GM19035 (cell line): Measurements from ENCODE around the gene GHRH.

Source experiments
- ATAC-seq: cut with Tn5 transposase; IDR thresholded peaks from one replicate; pipeline ENCODE4 v1.9.1; 2021; ENCODE audit not compliant: unreplicated experiment

GHRH gene

DNA sequence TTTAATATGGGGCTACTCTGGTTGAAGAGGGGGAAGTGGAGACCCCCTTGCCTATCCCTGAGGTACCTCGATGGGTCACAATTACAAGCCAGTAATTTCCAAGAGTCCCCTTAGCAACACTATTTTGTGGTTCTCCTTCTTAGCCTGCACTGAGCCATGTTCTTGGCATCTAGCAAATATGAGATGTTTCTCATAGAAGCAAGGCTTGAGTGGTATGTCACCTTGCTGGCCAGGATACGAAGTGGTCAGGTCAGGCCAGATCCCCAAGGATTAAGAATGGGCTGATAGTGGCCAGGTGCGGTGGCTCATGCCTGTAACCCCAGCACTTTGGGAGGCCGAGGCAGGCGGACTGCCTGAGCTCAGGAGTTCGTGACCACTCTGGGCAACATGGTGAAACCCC, 2.1 kb upstream of the GHRH start:
- no peak for ATAC-seq

DNA sequence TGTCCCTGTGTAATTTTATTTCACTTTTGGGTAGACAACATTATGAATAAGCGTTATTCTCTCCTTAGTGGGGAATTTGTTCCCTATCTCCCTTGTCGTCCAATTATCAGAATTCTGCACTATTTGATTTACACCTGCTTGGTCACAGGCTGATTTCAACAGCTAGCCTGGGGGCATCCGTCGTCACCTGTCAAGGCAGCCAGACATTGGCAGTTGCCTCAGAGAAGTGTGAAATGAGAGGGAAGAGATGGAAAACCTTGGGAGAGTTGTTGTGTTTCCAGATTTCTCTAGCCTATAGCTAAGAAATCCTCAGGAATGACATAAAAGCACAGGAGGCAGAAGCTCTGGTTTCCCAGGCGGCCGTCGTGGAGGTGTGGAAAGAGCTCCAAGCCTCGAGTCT, 891 bp upstream of the GHRH start:
- no peak for ATAC-seq

DNA sequence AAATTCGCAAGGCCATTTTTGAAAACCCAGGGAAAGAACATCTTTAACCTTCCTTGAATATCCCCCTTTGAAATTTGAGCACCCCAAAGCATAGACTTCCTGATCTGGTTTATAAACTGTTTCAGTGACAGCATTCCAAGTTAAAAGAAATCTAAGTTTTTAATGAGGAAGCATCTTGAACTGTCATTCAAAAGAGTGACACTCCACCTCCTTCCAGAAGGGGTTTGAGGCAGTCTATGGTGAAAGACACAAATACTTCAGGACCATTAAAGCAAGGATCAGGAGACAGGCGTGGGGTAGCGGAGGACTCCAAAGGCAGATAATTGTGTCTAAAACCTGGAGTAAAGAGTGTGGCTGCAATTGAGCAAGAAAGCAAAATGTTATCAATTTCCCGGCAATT, 691 bp downstream of the GHRH start:
- no peak for ATAC-seq

DNA sequence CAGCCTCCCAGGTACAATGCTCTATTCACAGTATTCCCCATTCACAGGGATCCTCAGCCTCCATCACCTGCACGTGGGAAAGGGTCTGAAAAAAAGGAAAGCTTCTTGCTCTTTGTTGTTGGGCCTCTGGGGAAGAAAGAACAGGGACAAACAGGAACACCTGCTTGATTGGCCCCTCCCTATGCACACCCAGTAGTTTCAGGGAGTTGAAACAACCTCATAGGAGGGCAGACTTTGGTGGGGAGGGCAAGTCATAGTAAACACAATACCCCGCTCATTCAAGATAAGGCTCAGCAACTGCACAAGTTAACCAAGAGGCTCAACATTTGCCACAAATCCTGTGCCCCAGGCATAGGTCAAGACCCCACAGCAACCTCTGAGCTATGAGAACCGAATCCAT, 1.7 kb downstream of the GHRH start:
- no peak for ATAC-seq

DNA sequence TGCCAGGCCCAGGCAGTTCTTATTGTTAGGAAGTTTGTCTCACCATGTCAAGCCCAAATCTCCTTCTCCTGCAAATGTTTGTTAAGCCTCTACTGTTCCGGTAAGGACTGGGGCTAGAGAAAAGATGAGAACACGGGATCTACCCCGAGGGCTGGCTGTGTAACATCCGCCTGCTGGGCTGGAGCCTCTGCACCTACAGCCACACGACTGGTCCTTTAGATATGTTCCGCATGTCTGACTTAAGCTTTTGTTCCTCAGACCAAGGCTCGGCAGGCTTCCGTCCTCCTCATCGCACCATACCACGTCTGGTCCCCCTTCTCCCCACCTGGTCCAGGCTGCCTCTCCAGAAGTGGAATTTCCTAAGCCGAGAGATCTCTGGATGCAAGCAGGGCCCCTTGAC, 2.6 kb downstream of the GHRH start:
- ATAC-seq, result no peak

DNA sequence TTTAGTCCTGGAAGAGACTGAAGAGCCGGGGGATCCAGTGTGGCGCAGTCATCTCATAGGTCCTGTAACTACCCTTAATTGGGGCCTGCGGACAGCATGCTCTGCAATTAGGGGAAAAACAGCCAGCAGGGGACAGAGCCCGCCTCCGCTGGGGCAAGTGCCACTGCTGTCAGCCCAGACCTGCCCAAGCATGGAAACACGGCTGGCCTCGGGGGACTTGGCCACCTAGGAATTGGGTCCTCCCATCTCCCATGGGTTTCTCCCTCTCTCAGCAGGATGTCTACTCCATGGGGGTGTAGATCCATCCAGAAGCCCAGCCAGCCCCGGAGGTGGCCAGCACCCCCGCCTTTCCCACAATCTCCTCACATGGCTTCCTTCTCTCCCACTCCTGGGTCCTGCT, 3.6 kb downstream of the GHRH start:
- no peak for ATAC-seq

DNA sequence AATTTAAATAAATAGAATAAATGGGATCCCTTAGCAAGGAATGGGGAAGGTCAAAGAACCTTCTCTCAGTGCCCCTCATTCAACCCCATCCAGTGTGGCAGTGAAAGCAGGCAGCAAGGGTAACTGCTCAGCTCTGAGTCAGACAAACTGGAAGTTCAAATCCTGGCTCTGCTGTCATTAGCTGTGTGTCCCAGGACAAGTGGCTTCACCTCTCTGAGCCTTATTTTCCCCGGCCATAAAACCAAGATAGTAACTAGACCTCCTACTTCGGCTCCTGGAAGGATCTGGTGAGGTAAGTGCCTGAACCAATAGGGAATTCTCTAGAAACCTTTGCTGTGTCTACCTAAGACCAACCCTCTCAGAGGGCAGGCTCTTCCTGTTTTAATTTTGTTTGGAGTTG, 4.1 kb downstream of the GHRH start:
- ATAC-seq, result no peak

DNA sequence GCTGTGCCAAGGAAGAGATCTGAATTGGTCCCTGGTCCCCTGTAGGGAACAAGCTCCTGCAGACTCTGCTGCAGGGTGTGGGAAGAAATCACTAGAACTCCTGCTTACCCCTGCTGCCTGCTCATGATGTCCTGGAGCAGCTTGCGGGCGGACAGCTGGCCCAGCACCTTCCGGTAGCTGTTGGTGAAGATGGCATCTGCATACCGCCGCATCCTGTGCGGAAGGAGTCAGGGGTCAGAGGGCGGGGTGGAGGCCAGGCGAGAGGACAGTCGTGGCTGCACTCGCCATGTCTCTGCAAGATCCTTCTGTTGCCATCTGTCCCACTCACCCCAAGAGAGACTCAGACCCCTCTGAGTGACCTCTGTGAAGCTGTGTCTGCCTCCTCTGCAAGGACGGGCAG, 5.3 kb downstream of the GHRH start:
- ATAC-seq, result no peak

DNA sequence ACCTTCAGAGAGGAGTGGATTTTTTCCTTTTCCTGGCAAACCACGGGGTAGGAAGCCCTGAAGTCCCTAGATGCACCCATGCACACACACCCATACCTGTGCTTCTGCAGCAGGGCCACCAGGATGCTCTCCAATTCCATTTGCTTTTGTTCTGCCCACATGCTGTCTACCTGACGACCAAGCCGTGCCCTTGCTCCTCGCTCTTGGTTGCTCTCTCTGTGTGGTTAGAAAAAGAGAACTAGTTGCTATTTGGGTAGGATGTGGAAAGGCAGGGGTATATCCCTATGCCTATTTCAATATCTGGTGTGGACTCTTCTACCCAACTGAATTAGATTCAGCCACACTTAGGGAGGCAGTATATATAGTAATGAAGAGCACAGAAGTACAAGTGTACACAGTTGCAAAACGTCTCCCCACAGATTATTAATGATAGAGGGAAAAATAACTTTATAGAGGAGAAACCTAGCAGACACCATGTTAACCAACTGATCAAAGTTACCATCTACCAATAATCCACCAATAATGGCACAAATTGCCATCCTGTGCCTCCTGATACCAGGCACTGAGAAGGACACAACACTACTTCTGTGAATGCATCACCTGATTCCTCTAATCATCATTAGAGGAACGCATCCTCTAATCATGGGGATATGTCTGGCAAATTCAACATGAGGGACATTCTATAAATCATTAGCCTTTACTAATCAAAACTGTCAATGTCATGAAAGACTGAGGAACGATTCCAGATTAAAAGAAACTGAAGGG, 7.3 kb downstream of the GHRH start:
- ATAC-seq, result no peak

DNA sequence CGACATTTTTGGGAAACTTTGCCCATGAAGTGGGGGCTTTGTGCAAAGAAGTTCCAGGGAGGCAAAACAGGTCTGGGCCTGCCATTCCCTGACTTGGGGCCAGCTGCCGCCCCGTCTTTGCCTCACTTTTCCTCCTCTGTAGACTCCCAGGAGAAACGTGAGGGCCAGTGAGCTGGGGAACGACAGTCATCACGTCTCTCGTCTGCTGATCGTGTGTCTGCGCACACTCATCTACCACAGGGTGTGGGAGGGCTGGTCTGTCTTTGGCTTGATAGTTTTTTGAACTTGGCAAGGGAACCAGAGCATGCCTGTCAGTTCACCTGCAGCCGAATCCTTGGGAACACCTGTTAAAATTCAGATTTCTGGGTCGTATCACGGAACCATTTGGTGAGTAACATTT, 8.5 kb downstream of the GHRH start:
- ATAC-seq, result no peak

DNA sequence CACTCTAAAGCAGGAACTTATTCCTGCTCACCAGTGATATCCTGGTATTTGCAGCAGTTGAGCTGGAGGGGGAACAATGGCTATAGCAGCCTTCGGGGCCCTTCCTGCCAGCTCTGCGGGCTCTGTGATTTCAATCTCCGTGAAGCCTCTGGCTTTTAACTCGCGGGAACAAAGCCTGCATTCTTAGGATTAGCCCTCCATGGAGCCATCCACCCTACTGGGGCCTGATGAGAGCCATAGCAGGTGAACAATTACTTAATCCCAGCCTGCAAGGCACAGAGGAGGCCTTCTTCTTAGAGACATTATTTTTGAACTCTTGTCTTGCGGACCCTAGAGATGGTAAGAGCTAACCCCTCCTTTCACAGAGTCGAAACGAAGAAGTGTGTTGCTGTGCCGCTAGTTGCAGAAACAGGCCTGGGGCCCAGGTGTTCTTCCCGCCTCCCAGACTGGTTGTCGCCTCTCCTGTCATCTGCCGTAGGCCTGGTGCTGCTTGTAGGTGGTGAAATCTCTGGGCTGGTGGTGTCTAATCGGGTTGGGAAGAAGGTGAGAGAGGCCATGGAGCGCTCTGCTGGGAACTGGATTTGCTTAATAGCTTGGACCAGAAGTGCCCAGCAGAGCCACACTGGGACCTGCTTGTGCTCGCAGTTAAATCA, 9.7 kb downstream of the GHRH start:
- ATAC-seq, result no peak

DNA sequence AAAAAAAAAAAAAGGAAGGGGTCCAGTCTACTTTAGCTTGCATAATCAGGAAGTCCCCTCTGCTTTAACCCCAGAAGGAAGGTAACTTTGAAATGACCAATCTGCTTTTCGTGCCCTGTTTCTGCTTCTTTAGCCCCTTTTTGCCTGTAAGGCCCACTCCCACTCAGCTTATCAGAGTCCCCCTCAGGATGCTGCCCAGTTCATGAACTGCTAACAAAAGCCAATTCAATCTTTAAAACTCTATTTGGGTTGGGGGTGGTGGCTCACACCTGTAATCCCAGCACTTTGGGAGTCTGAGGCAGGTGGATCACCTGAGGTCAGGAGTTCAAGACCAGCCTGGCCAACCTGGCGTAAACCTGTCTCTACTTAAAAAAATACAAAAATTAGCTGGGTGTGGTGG, 12.3 kb downstream of the GHRH start:
- no peak for ATAC-seq

DNA sequence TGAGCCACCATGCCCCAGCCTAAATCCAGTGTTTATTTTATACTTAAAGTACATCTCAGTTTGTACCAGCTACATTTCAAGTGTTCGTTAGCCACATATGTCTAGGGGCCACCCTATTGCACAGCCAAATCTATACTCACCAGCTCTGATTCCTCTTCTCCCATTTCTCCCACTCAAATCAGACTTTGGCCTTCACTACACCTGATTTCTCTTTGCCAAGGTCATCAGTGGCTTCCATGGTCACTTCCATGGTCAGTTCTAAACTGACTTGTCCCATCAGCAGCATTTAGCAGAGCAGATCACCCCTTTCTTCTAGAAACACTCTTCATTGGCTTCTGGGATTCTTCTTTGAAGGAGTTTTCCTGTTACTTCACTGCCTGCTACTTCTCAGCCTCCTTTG, 14.1 kb downstream of the GHRH start:
- ATAC-seq, result no peak

DNA sequence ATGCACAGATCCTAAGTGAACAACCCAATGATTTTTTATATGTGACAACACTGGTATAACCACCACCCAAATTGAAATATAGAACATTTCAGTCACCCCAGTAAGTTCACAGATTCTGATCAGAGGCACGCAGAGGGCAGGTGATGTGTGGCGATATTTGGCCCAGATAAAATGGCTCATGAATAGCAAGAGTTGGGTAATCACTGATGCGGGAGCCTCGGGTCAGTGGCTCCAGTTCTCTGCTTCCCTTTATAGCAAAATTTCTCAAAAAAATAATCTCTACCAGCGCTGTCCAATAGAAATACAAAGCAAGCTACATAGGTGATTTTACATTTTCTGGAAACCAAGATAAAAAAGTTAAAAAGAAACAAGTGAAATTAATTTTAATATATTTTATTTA, 14.9 kb downstream of the GHRH start:
- no peak for ATAC-seq

DNA sequence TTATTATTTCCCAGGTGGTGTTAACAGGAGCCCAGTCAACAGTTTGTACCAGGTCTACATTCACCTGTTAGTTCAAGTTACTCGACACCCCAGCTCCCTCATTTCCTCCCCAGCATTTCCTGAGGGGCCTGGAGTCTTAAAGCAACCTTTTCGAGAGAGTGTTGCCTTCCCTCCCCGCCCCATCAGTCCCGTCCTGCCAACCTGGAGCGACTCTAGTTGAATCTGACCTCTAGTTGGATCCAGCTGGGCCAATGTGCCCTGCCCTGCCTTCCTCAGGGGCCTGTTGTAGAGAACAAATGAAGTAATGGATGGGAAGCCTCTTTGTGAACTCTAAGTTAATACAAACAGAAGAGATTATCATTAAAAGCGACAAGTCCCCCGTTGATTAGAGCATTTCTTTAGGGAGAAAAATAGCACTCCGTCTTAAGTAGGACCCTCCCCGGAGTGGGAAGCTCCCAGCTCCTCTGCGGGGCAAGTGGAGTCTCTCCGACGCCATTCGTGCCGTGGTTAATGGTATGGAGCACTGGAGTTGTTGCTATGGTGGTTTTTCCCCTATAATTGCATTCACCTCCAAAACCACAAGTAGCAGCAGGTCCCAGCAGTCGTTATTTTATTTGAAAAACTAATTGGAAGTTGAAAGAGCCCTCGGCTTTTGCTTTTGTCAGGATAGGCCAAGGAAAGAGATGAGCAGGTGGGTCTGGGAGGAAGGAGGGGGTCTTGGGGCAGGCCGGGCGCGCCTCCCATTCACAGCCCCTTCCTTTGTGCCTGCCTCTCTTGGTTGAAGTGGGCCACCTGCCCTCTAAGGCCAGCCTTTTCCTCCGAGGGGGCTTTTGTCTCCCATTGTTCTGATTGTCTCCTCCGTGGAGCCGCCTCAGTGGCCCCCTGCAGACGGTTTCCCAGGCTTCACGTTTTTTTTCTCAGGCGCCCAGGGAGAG, 16.1 kb downstream of the GHRH start:
- ATAC-seq, result no peak

DNA sequence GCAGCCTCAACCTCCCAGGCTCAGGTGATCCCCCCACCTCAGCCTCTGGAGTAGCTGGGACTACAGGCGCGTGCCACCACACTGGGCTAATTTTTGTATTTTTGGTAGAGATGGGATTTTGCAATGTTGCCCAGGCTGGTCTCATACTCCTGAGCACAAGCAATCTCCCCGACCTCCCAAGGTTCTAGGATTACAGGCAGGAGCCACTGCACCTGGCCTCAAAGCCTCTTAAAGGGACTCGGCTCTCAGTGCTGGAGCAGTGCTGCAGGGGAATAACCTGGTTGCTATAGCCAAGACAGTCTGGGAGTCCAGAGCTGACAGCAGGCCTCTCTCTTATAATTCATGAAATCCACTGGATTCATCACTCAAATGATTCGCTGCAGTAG, 17.0 kb downstream of the GHRH start:
- no peak for ATAC-seq

DNA sequence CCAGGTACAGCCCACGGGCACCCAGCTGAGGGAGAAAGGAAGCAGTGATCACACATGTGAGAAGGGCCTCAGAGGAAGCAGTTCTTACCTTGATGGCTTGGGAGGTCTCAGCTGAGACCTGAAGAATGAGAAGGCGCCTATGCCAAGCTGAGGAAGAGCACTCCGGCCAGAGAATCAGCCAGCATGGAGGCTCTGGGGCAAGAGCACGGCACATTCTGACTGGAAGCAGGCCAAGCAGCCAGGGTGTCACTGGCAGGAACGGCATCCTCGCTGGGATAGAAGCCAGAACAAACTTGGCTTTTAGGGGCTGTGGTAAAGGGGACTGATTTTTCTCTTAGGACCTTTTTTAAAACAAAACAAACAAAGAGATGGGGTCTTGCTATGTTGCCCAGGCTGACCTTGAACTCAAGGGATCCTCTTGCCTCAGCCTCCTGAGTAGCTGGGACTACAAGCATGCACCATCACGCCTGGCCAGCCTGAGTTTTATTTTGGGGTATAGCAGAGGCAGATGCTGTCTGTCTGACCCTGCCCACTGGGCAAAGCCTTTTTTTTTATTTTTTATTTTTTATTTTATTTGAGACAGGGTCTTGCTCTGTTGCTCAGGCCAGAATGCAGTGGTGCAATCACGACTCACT, 17.6 kb downstream of the GHRH start:
- no peak for ATAC-seq

DNA sequence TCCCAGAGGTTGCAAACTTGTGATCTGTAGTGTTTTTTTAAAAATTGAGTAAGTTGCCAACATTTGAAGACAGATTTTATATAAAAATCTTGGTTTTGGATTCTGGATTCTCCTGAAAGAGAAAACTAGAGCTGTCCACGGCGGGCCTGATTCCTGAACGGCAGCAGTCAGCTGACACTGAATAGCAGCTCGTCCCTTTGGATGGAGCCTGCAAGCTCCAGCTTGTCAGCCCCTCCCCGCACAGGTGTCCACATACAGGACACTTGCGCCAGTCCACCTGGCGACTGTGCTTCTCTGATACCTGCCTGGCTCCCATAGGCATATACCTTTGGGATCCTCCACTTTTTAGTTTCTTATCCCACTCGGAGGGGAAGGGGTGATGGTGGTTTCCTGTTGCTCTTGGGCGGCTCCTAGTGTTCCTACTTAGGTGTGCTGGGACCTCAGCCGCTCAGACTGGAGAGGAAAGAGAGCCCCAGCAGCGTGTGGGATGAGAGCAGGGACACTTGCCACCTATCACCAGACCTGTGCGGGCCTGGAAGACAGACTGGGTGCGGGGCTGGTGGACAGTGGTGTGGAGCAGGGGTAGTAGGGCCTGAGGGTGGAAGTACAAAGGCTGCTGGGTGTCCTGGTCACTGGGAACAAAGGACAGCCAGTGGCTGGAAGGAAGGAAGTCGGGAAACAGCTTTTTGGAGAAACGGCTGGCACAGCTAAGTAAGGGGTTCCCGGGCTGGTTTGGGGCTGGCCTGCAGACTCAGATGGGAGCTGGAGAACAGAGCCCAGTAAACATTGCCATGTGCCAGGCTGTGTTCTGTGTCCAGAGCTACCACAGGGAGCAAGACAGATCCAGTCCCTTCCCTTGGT, 18.3 kb downstream of the GHRH start:
- ATAC-seq, result no peak

DNA sequence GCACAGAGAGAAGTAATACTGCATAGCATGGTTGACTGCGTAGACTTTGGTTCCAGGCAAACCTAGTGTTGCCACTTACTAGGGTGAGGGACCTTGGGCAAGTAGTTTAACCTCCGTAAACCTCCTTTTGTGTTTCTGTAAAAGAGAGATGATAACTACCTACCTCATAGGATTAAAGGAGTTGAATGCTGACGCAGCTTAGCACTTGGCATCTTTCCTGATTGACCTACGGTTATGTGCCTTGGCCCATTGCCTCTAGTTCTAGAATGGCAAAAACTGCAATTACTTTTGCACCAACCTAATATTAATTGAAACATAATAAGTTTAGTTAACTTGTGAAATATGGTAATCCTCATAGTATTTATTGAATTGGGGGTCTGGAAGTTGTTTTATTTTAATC, 19.1 kb downstream of the GHRH start:
- no peak for ATAC-seq

DNA sequence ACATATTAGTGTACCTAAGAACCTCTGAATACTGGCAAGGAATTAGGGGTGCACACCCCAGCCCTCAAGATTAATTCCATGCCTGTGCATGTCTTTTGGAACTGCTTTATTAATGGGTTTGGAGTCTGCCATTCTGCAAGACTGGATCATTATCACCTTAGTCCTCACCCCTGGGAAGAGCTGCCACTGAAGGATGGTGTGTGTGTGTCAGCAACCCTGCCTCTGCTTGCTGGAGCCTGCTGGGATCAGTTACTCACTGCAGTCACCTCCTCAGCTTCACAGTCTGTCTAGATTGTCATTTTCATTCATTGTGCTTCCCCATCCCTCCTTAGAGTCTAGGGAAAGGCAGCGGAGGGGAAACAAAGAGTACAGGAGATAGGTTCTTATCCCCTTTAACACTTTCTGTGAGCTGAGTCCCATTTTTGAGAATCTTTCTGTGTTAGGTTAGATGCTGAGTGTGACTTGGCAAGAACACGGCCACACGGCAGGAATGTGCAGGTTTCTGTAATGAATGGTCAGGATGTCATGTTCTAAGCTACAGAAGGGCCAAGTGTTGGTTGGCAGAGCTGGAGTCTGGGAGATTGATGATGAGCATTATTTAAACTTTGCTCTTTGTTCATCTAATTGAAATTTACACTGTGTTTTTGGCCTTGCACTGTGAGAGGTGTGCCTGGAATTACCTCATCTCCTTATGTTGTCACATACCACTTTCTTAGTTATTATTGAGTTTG, 21.1 kb downstream of the GHRH start:
- ATAC-seq, result no peak
